Activated T-helper 9 cell treated with anti-CD3 and anti-CD28 coated beads, Interleukin-2, amount 50 U/mL, for 16 hours (primary cell): ENCODE data around the gene CADM3.
A peak's percentile ranks its signal among the peaks of the same experiment; 100 is the strongest.

Source experiments
- DNase-seq: peaks from one replicate; pipeline ENCODE4 v3.0.0-alpha.2; 2020; ENCODE audit warnings: low read depth

Gene CADM3

GRCh38 chr1:159173320-159173719 lies 1.9 kb downstream of the CADM3 start:
- DNase-seq: no peak

- DNase-seq: no peak
Measured at GRCh38 chr1:159175571-159175970, 4.2 kb downstream of the CADM3 start.

- no peak for DNase-seq
Measured at GRCh38 chr1:159177272-159177907, 6.0 kb downstream of the CADM3 start.

DNA sequence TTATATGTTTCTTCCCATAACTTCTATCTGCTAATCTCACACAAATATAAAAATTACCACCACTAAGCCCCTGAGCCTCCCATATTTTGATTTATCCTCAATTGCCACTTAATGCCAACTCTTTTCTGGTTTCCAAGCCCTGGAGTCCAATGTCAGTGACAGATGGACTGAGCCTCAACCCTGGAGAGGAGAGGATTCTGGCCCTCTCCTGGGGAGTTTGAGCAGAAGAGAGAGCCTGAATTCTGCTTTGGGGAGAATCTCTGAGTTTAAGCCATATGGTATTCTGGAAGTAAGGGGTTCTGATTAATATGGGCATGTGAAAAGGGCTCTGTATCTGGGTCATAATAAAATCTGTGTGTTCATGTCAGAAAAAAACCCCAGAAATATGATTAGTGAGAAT lies 8.5 kb downstream of the CADM3 start:
- no peak for DNase-seq

- no peak for DNase-seq
Measured at GRCh38 chr1:159180516-159180915, 9.1 kb downstream of the CADM3 start.

DNA sequence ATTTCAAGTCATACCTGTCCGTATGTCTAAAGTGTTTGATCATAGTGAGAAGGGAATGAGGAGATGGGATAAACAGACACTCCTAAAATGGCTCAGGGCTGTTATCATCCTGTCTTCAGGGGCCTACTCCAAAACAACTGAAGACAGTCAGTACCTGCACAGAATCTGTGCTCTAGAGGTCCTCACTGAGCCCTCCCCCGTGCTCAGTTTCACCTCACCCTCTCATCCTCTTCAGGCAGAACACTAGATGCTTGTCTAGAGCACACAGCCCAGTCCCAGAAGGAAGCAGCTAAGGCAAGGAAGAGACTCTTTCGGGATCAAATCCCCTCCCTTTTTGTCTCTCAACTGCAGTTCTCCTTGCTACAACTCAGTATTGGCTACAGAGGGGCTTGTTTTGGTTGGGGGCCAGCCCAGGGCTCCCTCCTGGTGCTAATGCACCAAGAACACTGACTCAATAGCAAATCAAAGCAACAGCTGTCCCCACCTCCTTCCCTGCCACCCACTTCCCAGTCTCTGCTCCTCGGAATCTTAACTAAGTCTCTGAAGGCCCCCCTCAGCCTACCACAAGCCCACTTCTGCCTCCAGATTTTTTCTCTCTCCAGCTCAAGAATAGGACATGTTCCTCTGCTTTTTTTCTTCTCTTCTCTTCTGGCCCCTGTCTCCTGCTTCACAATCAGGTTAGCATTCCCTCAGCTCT lies 10.1 kb downstream of the CADM3 start:
- DNase-seq: no peak

- DNase-seq: no peak
Measured at GRCh38 chr1:159184201-159184600, 12.8 kb downstream of the CADM3 start.

DNA sequence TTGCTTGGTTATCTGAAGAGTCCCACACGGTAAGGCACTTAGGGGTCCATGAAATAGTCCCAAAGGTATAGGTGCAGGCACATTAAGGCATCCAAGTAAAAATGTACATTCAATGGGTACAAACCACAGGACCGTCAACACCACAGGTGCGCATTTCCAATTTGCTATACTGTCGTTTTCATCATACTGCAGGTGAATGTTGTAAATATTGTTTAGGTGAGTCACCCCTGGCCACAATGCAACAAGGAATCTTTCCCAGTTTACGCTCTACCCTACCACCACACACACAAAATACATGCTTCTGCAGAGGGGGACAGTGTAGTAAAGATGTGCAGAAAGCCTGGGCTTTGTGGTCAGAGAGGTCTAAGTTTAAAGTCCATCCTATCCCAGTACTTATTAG lies 13.7 kb downstream of the CADM3 start:
- no peak for DNase-seq

DNA sequence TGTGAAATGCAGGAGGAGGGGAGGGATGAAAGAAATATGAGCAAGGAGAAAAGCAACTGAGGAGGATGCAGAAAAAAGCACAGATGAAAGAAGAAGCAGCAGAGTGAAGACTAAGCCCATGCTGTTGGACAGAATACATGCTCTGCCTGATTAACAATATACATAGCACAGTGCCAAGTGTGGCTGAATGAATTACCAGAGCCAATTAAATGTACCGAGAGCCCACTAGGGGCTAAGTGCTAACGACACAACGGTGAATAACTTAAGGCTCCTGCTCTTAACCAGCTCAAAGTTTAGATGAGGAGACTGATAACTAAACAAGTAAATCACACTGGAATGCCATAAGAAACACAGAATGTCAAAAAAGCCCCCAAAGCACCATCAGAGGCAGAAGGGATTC lies 15.6 kb downstream of the CADM3 start:
- no peak for DNase-seq

DNA sequence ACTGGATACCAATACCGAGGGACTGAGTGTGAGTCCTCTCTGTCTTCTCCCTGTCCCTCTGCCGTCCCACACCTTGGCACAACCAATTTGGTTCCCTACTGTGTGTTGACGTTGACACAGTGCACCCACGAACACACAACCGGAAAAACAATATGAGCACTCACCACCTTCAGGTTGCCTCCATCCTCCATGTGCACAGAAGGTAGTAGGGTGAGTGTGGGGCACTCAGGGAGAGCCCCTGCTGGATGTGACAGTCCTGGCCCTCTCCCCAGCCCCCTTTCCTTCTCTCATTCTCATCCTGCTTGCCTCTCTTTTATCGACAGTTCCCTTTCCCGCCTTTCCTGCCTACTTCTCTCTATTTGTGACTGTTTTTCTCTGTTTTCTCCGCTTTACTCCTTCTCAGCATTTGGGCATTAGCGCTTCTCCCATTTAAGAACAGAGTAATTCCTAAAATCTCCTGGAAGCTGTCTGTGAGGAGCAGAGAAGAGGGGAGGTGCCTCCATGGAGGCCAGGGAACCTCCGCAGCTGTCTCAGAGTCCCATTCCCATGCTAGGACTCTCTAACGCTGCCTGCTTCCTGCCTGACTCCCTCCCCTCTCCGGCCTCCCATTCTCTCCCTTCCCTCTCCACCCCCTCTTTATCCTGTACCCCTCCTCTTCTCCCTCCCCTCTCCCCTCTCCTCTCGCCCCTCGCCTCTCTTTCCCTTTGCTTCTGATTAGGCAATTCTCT lies 16.4 kb downstream of the CADM3 start:
- no peak for DNase-seq

DNA sequence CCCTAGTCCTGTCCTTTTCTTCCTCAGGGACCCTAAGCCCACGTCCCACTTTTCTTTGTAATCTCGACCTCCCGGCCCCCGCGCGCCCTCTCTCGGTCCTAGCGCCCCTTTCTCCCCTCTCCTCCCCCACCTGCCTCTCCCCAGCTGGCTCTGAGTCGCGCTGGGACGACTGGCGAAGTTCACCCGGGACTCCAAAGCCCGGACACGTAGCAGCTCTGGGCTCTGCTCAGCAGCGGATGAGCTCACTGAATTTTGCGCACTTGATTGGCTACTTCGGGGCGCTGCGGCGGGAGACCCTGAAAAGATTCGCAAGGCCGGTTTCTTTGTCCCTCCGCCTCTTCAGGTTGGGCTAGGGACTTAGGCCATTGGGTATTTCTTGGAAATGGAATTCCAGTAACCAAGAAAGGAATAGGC lies 17.0 kb downstream of the CADM3 start:
- DNase-seq: no peak

DNA sequence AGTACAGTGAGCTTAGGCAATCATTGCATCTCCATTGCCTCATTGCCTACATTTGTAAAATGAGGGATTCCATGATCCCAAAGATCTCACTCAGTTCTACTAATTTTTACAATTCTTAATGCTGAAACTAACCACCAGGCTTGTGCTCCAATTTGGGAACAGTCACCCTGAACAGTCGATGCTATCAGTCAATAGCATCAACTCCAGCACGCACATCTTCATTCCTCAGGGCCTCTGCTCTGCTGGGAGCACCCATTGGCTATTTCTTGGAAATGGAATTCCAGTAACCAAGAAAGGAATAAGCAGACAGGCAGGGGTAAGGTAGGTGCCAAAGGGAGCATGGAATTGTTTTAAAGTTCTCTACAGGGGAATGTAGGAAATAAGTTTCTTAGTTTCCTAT lies 19.0 kb downstream of the CADM3 start:
- no peak for DNase-seq

GRCh38 chr1:159196543-159196942 lies 25.1 kb downstream of the CADM3 start:
- DNase-seq: no peak

DNA sequence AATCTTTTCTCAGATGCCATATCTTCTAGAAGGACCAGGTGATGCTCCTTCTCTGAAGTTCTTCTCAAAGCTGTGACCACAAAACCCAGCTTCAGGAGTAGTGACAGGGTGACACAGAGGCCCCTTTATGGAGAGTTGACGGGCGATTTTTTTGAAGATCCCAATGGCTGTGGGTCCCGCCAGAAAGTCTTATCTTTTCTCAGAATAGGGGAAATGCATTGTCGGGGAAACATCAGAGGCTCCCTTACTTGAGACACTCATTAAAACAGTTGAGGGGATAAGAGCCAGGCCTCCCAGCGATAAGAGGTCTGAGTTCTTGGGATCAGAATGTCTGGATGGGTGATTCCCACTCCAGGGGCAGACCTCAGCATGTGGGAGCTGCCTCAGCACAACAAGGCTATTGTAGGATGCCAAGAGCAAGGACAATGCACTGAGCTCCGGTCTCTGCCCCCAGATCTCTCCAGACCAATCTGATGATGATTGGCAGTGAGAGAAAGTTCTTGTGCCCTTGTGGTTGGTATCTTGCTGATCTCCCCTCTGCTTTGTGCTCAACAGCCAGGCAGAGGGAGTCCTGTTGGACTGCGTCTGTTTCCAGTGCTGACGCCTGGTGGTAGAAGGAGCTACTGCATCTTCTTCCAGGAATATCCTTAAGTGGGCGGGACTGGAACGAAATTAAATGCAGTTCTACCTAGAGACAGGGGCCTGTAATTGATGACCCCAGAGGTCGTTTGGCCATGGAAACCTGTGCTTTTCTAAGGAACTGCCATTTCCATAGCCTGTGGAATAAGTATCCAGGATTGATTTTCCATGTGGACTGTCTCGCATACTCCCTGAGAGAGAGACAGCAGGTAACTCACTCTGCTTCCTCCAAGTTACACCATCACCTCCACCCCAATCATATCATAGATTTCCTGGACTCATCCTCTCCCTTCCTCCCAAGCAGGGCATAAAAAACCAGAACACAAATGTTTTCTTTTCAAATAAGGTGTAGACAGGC lies 26.4 kb downstream of the CADM3 start:
- DNase-seq: peak; percentile 4

DNA sequence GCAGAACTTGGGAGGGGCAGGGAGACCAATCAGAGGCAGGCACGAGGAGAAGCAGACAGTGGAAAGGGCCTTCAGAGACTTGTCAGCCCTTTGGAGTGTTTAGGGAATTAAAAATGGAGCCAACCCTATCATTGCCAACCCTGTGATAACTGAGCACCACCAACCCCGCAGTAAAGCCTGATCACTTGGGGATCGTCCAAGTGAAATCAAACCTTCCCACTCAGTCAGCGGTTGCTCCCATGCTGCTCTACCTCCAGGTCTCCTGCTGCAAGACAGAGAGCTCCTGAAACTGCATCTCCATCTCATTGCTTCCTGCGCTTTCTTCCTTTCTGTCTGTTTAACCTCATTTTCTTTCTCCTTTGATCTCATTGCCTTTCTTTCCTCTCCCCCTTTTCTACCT lies 28.5 kb downstream of the CADM3 start:
- DNase-seq: no peak

DNA sequence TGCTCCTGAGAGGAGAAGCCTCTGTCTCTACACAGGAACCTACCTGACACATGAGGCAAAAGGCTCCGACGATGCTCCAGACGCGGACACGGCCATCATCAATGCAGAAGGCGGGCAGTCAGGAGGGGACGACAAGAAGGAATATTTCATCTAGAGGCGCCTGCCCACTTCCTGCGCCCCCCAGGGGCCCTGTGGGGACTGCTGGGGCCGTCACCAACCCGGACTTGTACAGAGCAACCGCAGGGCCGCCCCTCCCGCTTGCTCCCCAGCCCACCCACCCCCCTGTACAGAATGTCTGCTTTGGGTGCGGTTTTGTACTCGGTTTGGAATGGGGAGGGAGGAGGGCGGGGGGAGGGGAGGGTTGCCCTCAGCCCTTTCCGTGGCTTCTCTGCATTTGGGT lies 29.4 kb downstream of the CADM3 start:
- DNase-seq: no peak

- DNase-seq: no peak
Measured at GRCh38 chr1:159201642-159202041, 30.2 kb downstream of the CADM3 start.

- DNase-seq: no peak
Measured at GRCh38 chr1:159203610-159204009, 32.2 kb downstream of the CADM3 start.

- DNase-seq: no peak
Measured at GRCh38 chr1:159204161-159205141, 33.0 kb downstream of the CADM3 start, which contains the start of gene ACKR1. Gene ACKR1, plus strand, starts transcription at chr1:159204875. Its CDS starts 85 bp downstream, at chr1:159204960.

- no peak for DNase-seq
Measured at GRCh38 chr1:159205225-159205624, 33.8 kb downstream of the CADM3 start.

- DNase-seq: no peak
Measured at GRCh38 chr1:159206110-159206509, 34.7 kb downstream of the CADM3 start.
